T-cell (primary cell): ENCODE data around the gene USP3. TPM values are rescaled to one million over a fixed set of nuclear protein-coding genes. Genes with fewer than 3 reads are reported as not detected.

Experiments used
- ATAC-seq, 4 experiments: fragments of 200-7000 bp in 3 of 4; fragments of 150-1000 bp in 1 of 4; cut with Tn5 transposase; replicated peaks in 1 of 4; 1 replicate in 3 of 4; 2 replicates in 1 of 4; pipeline ENCODE4 v1.10.0; 2021; ENCODE audit warnings: moderate library complexity in 3 of 4, mild to moderate bottlenecking in 2 of 4, moderate number of reproducible peaks in 1 of 4
- CTCF ChIA-PET, 2 donors: fragments of 300-600 bp; sonication (Branson Sonifier 250); formaldehyde crosslinking; loops; one replicate each; lab custom pipeline; 2022; ENCODE audit warnings: antibody characterized with exemption in 2 of 2; lab: Charles Lee
- POLR2A ChIA-PET, 2 donors: fragments of 300-600 bp; sonication (Branson Sonifier 250); formaldehyde crosslinking; loops; one replicate each; lab custom pipeline; 2022; ENCODE audit warnings: antibody characterized with exemption in 2 of 2; lab: Charles Lee
- DNase-seq, 35 experiments: peaks; one replicate each; pipeline versions ENCODE4 v3.0.0 to v3.0.0-alpha.2; 2013 to 2023
- H3K27ac ChIP-seq: one replicate; pipeline ENCODE4 v1.5.1; 2013; ENCODE audit warnings: low read length
- H3K27me3 ChIP-seq, 2 experiments: replicated peaks in 1 of 2; 1 replicate in 1 of 2; 2 replicates in 1 of 2; pipeline versions ENCODE4 v1.6.1 to v1.7.0; 2013; ENCODE audit warnings: low read length in 1 of 2, mixed read lengths in 1 of 2; ENCODE audit not compliant: control insufficient read depth in 2 of 2, insufficient read depth in 2 of 2; ENCODE audit errors: extremely low read depth in 1 of 2
- H3K36me3 ChIP-seq, 2 donors: 1 replicate in 1 of 2; 2 replicates in 1 of 2; pipeline versions ENCODE4 v1.6.1 to v1.7.0; 2013; ENCODE audit warnings: low read length in 1 of 2; ENCODE audit not compliant: control insufficient read depth in 2 of 2, insufficient read depth in 1 of 2; ENCODE audit errors: extremely low read depth in 1 of 2
- H3K4me1 ChIP-seq, 2 experiments: 1 replicate in 1 of 2; 2 replicates in 1 of 2; pipeline versions ENCODE4 v1.6.1 to v1.7.0; 2013; ENCODE audit warnings: low read length in 2 of 2, mixed read lengths in 1 of 2; ENCODE audit not compliant: insufficient read depth in 2 of 2, control insufficient read depth in 1 of 2; ENCODE audit errors: extremely low read depth in 1 of 2
- H3K4me3 ChIP-seq, 2 donors: 1 replicate in 1 of 2; 2 replicates in 1 of 2; pipeline versions ENCODE4 v1.5.1 to v1.7.0; 2013; ENCODE audit warnings: mild to moderate bottlenecking in 2 of 2, low read length in 1 of 2, moderate library complexity in 1 of 2; ENCODE audit not compliant: control insufficient read depth in 1 of 2; ENCODE audit errors: extremely low read depth in 1 of 2
- H3K9me3 ChIP-seq: 2 replicates; pipeline ENCODE4 v1.7.0; 2013
- H3K27ac Mint-ChIP-seq, 2 donors: one replicate each; pipeline ENCODE4 v1.8.0; 2020 to 2021; ENCODE audit warnings: mild to moderate bottlenecking in 2 of 2, mixed read lengths in 2 of 2
- H3K27me3 Mint-ChIP-seq, 2 donors: one replicate each; pipeline ENCODE4 v1.8.0; 2021 to 2022; ENCODE audit warnings: mixed read lengths in 2 of 2
- H3K36me3 Mint-ChIP-seq: one replicate; pipeline ENCODE4 v1.8.0; 2021; ENCODE audit warnings: mixed read lengths
- H3K4me1 Mint-ChIP-seq, 3 donors: one replicate each; pipeline ENCODE4 v1.8.0; 2020 to 2022; ENCODE audit warnings: mixed read lengths in 3 of 3, mild to moderate bottlenecking in 1 of 3
- H3K4me3 Mint-ChIP-seq, 3 donors: one replicate each; pipeline ENCODE4 v1.8.0; 2020 to 2022; ENCODE audit warnings: mild to moderate bottlenecking in 3 of 3, mixed read lengths in 3 of 3, moderate library complexity in 3 of 3
- H3K9me3 Mint-ChIP-seq, 3 donors: one replicate each; pipeline ENCODE4 v1.8.0; 2020 to 2022; ENCODE audit warnings: mixed read lengths in 3 of 3
- WGBS: methylation state at CpG from one replicate; pipeline ENCODE4 v1.1.5; 2013; ENCODE audit warnings: missing lambda C conversion rate; ENCODE audit not compliant: insufficient coverage; 5-methylcytosine and 5-hydroxymethylcytosine counted together
- total RNA-seq, 35 experiments: library from RNA in 6 of 35; stranded (reverse) in 6 of 35; fragments of 120-200 nt in 1 of 35; gene quantifications; one replicate each; pipeline versions ENCODE4 v1.2.1 to v1.2.4 and lab custom pipeline; 2013 to 2026

The USP3 gene
- total RNA-seq, 5 donors from 2014 or later (not counting 1 experiment from before 2014, with no cell fraction given) = 123 to 265 (median 130) TPM

- Mint-ChIP-seq H3K4me1 (peaks cover 49 to 65% (median 53%) of the 10 kb centered on the region in 3 donors), H3K4me3 (no peak overlapping the region), H3K27me3 (no peaks in the 10 kb centered on the region), H3K27ac (peak overlapping the region; percentile 61 to 68), H3K36me3 (peaks cover 8% of the 10 kb centered on the region), H3K9me3 (no peaks in the 10 kb centered on the region)
- ChIA-PET POLR2A (interaction anchor here in 1 of 2 donors (0.6 to 0.7 kb wide), 2 partner anchors 51 to 784 kb away, joined by 3 to 5 read pairs; partner anchors contain the start of gene TRIP4), CTCF (interaction anchor here in 1 of 2 donors (0.6 kb wide), 1 partner anchor 150 kb away, joined by 3 read pairs; no protein-coding TSS in a partner anchor)
- Histone ChIP-seq H3K9me3 (no peaks in the 10 kb centered on the region), H3K27me3 (no peaks in the 10 kb centered on the region), H3K36me3 (peaks cover 4 to 15% of the 10 kb centered on the region in 2 donors), H3K4me3 (no peak overlapping the region), H3K27ac (no peak overlapping the region), H3K4me1 (peaks cover 26 to 56% of the 10 kb centered on the region in 2 experiments)
- 94% methylated on average over 2 of the region's 4 CpGs for WGBS
- DNase-seq (no peak), ATAC-seq (no peak)
These were observed 99.1 kb downstream of the USP3 start for GRCh38 chr15:63603516-63603915.

DNA sequence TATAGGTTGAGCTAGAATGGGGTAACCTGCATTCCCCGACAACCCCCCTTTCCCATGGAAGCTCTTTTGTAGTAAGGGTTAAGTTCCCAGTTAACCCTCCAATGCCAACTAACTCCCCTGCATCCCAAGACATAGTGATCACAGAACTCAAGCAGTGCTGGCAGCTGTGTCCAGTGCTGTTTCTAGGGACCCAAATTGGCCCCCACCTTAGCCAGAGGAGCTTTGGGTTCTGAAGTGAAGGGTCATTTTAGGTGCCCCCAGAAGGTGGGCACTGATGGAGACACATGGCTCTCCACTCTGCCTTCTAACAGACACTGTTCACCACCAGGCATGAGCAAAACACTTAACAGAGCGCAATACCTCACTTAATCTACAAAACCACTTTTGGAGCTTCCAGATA, 99.9 kb downstream of the USP3 start:
- no peak overlapping the region for H3K27ac ChIP-seq
- CTCF ChIA-PET = interaction anchor here in 1 of 2 donors (0.6 kb wide), 2 partner anchors 69 to 149 kb away, joined by 3 read pairs; no protein-coding TSS in a partner anchor
- DNase-seq = no peak
- no peak overlapping the region for H3K4me3 Mint-ChIP-seq
- H3K4me1 ChIP-seq = peaks cover 26 to 48% of the 10 kb centered on the region in 2 experiments
- no peak for ATAC-seq
- H3K4me1 Mint-ChIP-seq = peaks cover 45 to 65% (median 53%) of the 10 kb centered on the region in 3 donors
- H3K27me3 ChIP-seq = no peaks in the 10 kb centered on the region
- H3K9me3 ChIP-seq = no peaks in the 10 kb centered on the region
- WGBS = no CpG with 5 or more reads among the region's 2 CpGs
- no peaks in the 10 kb centered on the region for H3K27me3 Mint-ChIP-seq
- H3K27ac Mint-ChIP-seq = peak overlapping the region; percentile 92 to 97
- no peak overlapping the region for H3K4me3 ChIP-seq
- H3K36me3 ChIP-seq = peaks cover 6 to 23% of the 10 kb centered on the region in 2 donors
- no peaks in the 10 kb centered on the region for H3K9me3 Mint-ChIP-seq
- peaks cover 16% of the 10 kb centered on the region for H3K36me3 Mint-ChIP-seq
- POLR2A ChIA-PET = interaction anchor here (0.6 to 0.7 kb wide), 3 partner anchors 52 to 783 kb away, joined by 3 to 5 read pairs (median 3); partner anchors contain the start of gene TRIP4 (in 1 of the 2)

GRCh38 chr15:63605036-63605435, 100.6 kb downstream of the USP3 start:
- POLR2A ChIA-PET = interaction anchor here in 1 of 2 donors (0.6 kb wide), 1 partner anchor 372 kb away, joined by 3 read pairs; no protein-coding TSS in a partner anchor
- ATAC-seq (no peak), DNase-seq (no peak)
- Histone ChIP-seq H3K9me3 (no peaks in the 10 kb centered on the region), H3K4me3 (no peak overlapping the region), H3K4me1 (peaks cover 25 to 45% of the 10 kb centered on the region in 2 experiments), H3K36me3 (peaks cover 10 to 27% of the 10 kb centered on the region in 2 donors), H3K27me3 (no peaks in the 10 kb centered on the region), H3K27ac (peak overlapping the region; percentile 75)
- CTCF ChIA-PET = interaction anchor here in 1 of 2 donors (0.6 to 1.1 kb wide), 2 partner anchors 9 to 413 kb away, joined by 3 read pairs; no protein-coding TSS in a partner anchor
- H3K4me1 Mint-ChIP-seq = peaks cover 44 to 61% (median 50%) of the 10 kb centered on the region in 3 donors
- no peaks in the 10 kb centered on the region for H3K27me3 Mint-ChIP-seq
- WGBS = 90% methylated on average over 1 of the region's 3 CpGs
- no peaks in the 10 kb centered on the region for H3K9me3 Mint-ChIP-seq
- peak overlapping the region; percentile 92 to 97 for H3K27ac Mint-ChIP-seq
- peaks cover 19% of the 10 kb centered on the region for H3K36me3 Mint-ChIP-seq
- H3K4me3 Mint-ChIP-seq = peak overlapping the region in 1 of 3 donors; percentile 58

DNA sequence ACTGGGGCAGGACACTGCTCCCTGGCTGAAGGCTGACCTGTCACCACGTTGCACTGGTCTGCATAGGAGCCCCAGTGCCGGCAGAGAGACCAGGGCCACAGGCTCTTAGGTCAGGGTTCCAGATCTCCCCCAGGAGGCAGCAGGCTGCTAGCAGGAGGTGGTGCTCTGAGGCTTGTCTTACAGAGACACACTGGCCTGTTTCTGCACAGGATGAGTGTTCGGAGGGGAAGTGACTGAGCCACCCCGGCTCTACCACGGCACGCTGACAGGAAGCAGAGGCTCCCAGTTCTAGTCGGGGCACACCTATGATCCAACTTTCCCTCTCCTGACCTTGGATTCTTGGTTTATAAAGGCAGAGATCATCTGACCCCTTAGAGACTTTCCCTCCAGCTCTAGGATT, 101.4 kb downstream of the USP3 start:
- peak; percentile 55 to 73 (median 73) for ATAC-seq
- Mint-ChIP-seq H3K4me1 (peaks cover 52 to 67% (median 57%) of the 10 kb centered on the region in 3 donors), H3K36me3 (peaks cover 22% of the 10 kb centered on the region), H3K4me3 (peak overlapping the region in 2 of 3 donors; percentile 7 to 58), H3K27ac (peak overlapping the region; percentile 92 to 97), H3K27me3 (no peaks in the 10 kb centered on the region), H3K9me3 (no peaks in the 10 kb centered on the region)
- peak in 33 of 35 experiments; percentile 24 to 70 (median 45) for DNase-seq
- Histone ChIP-seq H3K4me3 (peak overlapping the region in 1 of 2 donors; percentile 51), H3K27ac (peak overlapping the region; percentile 75), H3K4me1 (peaks cover 32 to 49% of the 10 kb centered on the region in 2 experiments), H3K27me3 (no peaks in the 10 kb centered on the region), H3K36me3 (peaks cover 10 to 32% of the 10 kb centered on the region in 2 donors), H3K9me3 (no peaks in the 10 kb centered on the region)
- POLR2A ChIA-PET = interaction anchor here (0.6 kb wide), 2 partner anchors 41 to 196 kb away, joined by 3 read pairs; no protein-coding TSS in a partner anchor
- CTCF ChIA-PET = interaction anchor here in 1 of 2 donors (1.1 to 1.9 kb wide), 2 partner anchors 10 to 139 kb away, joined by 3 to 4 read pairs; no protein-coding TSS in a partner anchor
- no CpG with 5 or more reads among the region's 7 CpGs for WGBS

DNA sequence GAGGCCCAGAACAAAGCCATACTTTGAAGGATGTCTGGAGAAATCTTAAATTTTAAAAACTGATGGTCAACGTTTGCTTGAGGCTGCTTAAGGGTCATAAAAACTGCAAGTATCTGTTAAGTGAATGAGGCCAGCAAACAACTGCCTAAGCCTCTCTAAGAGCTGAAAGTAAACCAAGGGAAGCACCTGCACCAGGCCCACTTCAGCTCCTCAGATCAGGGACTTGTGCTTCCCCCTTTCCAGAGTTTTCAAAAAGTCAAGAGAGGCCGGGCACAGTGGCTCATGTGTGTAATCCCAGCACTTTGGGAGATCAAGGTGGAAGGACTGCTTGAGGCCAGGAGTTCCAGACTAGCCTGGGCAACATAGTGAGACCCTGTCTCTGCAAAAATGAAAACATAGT, 101.9 kb downstream of the USP3 start:
- H3K4me3 Mint-ChIP-seq = peak overlapping the region in 1 of 3 donors; percentile 58

GRCh38 chr15:63608989-63609388, 104.6 kb downstream of the USP3 start:
- Histone ChIP-seq H3K4me1 (peaks cover 23 to 41% of the 10 kb centered on the region in 2 experiments), H3K36me3 (peaks cover 19 to 57% of the 10 kb centered on the region in 2 donors), H3K9me3 (no peaks in the 10 kb centered on the region), H3K4me3 (no peak overlapping the region), H3K27me3 (no peaks in the 10 kb centered on the region), H3K27ac (no peak overlapping the region)
- ChIA-PET CTCF (interaction anchor here (0.7 to 1.3 kb wide), 6 partner anchors 9 to 143 kb away, joined by 3 to 6 read pairs (median 4); no protein-coding TSS in a partner anchor), POLR2A (interaction anchor here in 1 of 2 donors (0.6 kb wide), 1 partner anchor 22 kb away, joined by 3 read pairs; no protein-coding TSS in a partner anchor)
- ATAC-seq = no peak
- WGBS = 95% methylated on average over 15 of the region's 15 CpGs
- no peaks in the 10 kb centered on the region for H3K27me3 Mint-ChIP-seq
- H3K36me3 Mint-ChIP-seq = peaks cover 40% of the 10 kb centered on the region
- H3K4me3 Mint-ChIP-seq = no peak overlapping the region
- peak overlapping the region; percentile 3 to 9 for H3K27ac Mint-ChIP-seq
- no peaks in the 10 kb centered on the region for H3K9me3 Mint-ChIP-seq
- peaks cover 46 to 63% (median 49%) of the 10 kb centered on the region in 3 donors for H3K4me1 Mint-ChIP-seq
- no peak for DNase-seq

More for the DNA sequence above, 101.9 kb downstream of the USP3 start:
- no peak for DNase-seq
- Histone ChIP-seq H3K36me3 (peaks cover 12 to 37% of the 10 kb centered on the region in 2 donors), H3K9me3 (no peaks in the 10 kb centered on the region), H3K4me3 (no peak overlapping the region), H3K4me1 (peaks cover 32 to 54% of the 10 kb centered on the region in 2 experiments), H3K27me3 (no peaks in the 10 kb centered on the region), H3K27ac (peak overlapping the region; percentile 75)
- H3K4me1 Mint-ChIP-seq = peaks cover 57 to 70% (median 62%) of the 10 kb centered on the region in 3 donors
- WGBS = 45% methylated on average over 2 of the region's 2 CpGs
- peaks cover 22% of the 10 kb centered on the region for H3K36me3 Mint-ChIP-seq
- ChIA-PET CTCF (interaction anchor here in 1 of 2 donors (1.9 kb wide), 1 partner anchor 140 kb away, joined by 4 read pairs; no protein-coding TSS in a partner anchor), POLR2A (interaction anchor here (0.6 kb wide), 2 partner anchors 40 to 196 kb away, joined by 3 read pairs; no protein-coding TSS in a partner anchor)
- H3K27ac Mint-ChIP-seq = peak overlapping the region; percentile 92 to 97
- ATAC-seq = no peak
- no peaks in the 10 kb centered on the region for H3K9me3 Mint-ChIP-seq
- no peaks in the 10 kb centered on the region for H3K27me3 Mint-ChIP-seq
